Measurements from ENCODE around the gene PITPNM1.

- TF ChIP-seq CTCF (IDR thresholded peaks at IDR 0.05) (no peak), POLR2AphosphoS5 (IDR thresholded peaks at IDR 0.05) (no peak), POLR2A (IDR thresholded peaks at IDR 0.05) (no peak)
Measured at GRCh38 chr11:67458266-67458665, 46.9 kb downstream of the PITPNM1 start.

Measured in prostate gland (tissue), 2 donors.